Measurements from ENCODE around the gene PIGU.

Gene PIGU

GRCh38 chr20:34703424-34704176 lies 26.7 kb upstream of the PIGU start:
- no peaks in the 10 kb centered on the region for H3K36me3 ChIP-seq (ENCODE audit: low read depth)
- no peaks in the 10 kb centered on the region for H3K9me3 ChIP-seq (ENCODE audit: severe bottlenecking)
- ATAC-seq (ENCODE audit: low read depth), result peak; percentile 15
- peak overlapping the region; percentile 41 for H3K27ac ChIP-seq (ENCODE audit: poor library complexity, severe bottlenecking)
- peak overlapping the region; percentile 90 for H3K4me3 ChIP-seq (ENCODE audit: severe bottlenecking)
- peaks cover 15% of the 10 kb centered on the region for H3K4me1 ChIP-seq (ENCODE audit: insufficient read depth, poor library complexity, severe bottlenecking)
- TF ChIP-seq, protein P1, sequence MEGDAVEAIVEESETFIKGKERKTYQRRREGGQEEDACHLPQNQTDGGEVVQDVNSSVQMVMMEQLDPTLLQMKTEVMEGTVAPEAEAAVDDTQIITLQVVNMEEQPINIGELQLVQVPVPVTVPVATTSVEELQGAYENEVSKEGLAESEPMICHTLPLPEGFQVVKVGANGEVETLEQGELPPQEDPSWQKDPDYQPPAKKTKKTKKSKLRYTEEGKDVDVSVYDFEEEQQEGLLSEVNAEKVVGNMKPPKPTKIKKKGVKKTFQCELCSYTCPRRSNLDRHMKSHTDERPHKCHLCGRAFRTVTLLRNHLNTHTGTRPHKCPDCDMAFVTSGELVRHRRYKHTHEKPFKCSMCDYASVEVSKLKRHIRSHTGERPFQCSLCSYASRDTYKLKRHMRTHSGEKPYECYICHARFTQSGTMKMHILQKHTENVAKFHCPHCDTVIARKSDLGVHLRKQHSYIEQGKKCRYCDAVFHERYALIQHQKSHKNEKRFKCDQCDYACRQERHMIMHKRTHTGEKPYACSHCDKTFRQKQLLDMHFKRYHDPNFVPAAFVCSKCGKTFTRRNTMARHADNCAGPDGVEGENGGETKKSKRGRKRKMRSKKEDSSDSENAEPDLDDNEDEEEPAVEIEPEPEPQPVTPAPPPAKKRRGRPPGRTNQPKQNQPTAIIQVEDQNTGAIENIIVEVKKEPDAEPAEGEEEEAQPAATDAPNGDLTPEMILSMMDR (IDR thresholded peaks at IDR 0.05; ENCODE audit: poor library complexity, severe bottlenecking), result no peak
- no peaks in the 10 kb centered on the region for H3K27me3 ChIP-seq (ENCODE audit: insufficient read depth, poor library complexity, severe bottlenecking)
- DNase-seq (ENCODE audit: low spot score), result no peak

DNA sequence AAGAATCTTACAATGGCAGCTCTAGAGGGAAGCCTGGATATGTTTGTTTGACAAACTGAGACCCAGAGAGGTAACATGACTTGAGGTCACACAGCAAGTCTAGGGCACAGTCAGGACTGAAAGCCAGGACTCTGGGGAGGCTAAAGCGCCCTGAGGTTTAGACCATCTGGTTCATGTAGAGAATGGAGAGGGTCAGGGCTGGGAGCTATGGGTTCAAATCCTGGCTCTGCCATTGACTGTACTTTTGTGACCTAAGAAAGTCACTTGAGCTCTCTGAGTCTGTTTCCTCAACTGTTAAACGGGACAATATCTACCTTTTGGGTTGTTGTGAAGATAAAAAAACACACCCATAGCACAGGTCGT lies 26.1 kb upstream of the PIGU start:
- ATAC-seq (ENCODE audit: low read depth), result no peak
- Histone ChIP-seq H3K27me3 (ENCODE audit: insufficient read depth, poor library complexity, severe bottlenecking) (no peaks in the 10 kb centered on the region), H3K36me3 (ENCODE audit: low read depth) (no peaks in the 10 kb centered on the region), H3K4me1 (ENCODE audit: insufficient read depth, poor library complexity, severe bottlenecking) (peaks cover 15% of the 10 kb centered on the region), H3K27ac (ENCODE audit: poor library complexity, severe bottlenecking) (no peak overlapping the region), H3K4me3 (ENCODE audit: severe bottlenecking) (peak overlapping the region; percentile 90), H3K9me3 (ENCODE audit: severe bottlenecking) (no peaks in the 10 kb centered on the region)
- TF ChIP-seq, protein P1 (IDR thresholded peaks at IDR 0.05; ENCODE audit: poor library complexity, severe bottlenecking), result no peak
- no peak for DNase-seq (ENCODE audit: low spot score)

- TF ChIP-seq, protein P1 (IDR thresholded peaks at IDR 0.05; ENCODE audit: poor library complexity, severe bottlenecking), result no peak
- no peak for ATAC-seq (ENCODE audit: low read depth)
Observed at GRCh38 chr20:34701405-34702085, 24.7 kb upstream of the PIGU start.

DNA sequence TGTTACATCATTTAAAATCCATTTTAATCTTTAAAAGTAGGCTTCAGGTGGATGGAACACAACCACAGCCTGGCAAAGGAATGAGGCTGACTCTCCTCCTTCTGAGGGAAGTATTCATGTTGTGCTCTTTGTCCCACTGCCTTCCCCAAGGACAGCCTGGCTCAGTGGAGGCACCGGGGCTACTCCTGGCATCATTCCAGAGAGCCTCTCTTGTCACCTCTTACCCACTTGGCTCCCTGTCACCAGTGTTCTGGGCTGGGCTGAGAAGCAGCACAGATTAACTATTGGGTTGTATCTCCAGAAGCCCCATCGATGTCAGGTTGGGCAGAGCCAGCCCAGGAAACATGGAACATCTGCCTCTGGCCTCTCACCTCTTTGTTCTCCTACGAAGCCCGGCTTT lies 16.5 kb upstream of the PIGU start:
- peaks cover 10% of the 10 kb centered on the region for H3K4me1 ChIP-seq (ENCODE audit: insufficient read depth, poor library complexity, severe bottlenecking)
- no peak for ATAC-seq (ENCODE audit: low read depth)
- peak; percentile 70 for DNase-seq (ENCODE audit: low spot score)

More at GRCh38 chr20:34701405-34702085, 24.7 kb upstream of the PIGU start:
- Histone ChIP-seq H3K36me3 (ENCODE audit: low read depth) (no peaks in the 10 kb centered on the region), H3K4me1 (ENCODE audit: insufficient read depth, poor library complexity, severe bottlenecking) (peaks cover 15% of the 10 kb centered on the region), H3K9me3 (ENCODE audit: severe bottlenecking) (no peaks in the 10 kb centered on the region), H3K27me3 (ENCODE audit: insufficient read depth, poor library complexity, severe bottlenecking) (no peaks in the 10 kb centered on the region), H3K4me3 (ENCODE audit: severe bottlenecking) (no peak overlapping the region), H3K27ac (ENCODE audit: poor library complexity, severe bottlenecking) (no peak overlapping the region)
- DNase-seq (ENCODE audit: low spot score), result no peak

More for the DNA sequence above, 16.5 kb upstream of the PIGU start:
- no peaks in the 10 kb centered on the region for H3K27me3 ChIP-seq (ENCODE audit: insufficient read depth, poor library complexity, severe bottlenecking)
- TF ChIP-seq, protein P1 (IDR thresholded peaks at IDR 0.05; ENCODE audit: poor library complexity, severe bottlenecking), result no peak
- H3K9me3 ChIP-seq (ENCODE audit: severe bottlenecking), result no peaks in the 10 kb centered on the region
- no peak overlapping the region for H3K27ac ChIP-seq (ENCODE audit: poor library complexity, severe bottlenecking)
- H3K4me3 ChIP-seq (ENCODE audit: severe bottlenecking), result no peak overlapping the region
- no peaks in the 10 kb centered on the region for H3K36me3 ChIP-seq (ENCODE audit: low read depth)
